NCI-H1694 (cell line): ENCODE results near the gene VIT.
A peak's percentile ranks its signal among the peaks of the same experiment; 100 is the strongest.

Experiments
- DNase-seq: peaks from one replicate; lab custom pipeline; 2025; lab: John Stamatoyannopoulos, UW

VIT gene

GRCh38 chr2:36696533-36696932 lies at the start of gene VIT:
TSS of gene VIT (plus strand) at chr2:36696707. CDS start at chr2:36716371, 19,664 bp downstream.
- DNase-seq, result no peak

GRCh38 chr2:36650031-36650829 lies 46.3 kb upstream of the VIT start:
- DNase-seq, result no peak

GRCh38 chr2:36653155-36653554 lies 43.4 kb upstream of the VIT start:
- DNase-seq, result no peak

- DNase-seq, result no peak
Observed at GRCh38 chr2:36653967-36654694, 42.4 kb upstream of the VIT start.

GRCh38 chr2:36655453-36655852 lies 41.1 kb upstream of the VIT start:
- no peak for DNase-seq

GRCh38 chr2:36657703-36658102 lies 38.8 kb upstream of the VIT start:
- DNase-seq, result no peak

GRCh38 chr2:36658277-36658748 lies 38.2 kb upstream of the VIT start:
- DNase-seq, result no peak

- no peak for DNase-seq
Observed at GRCh38 chr2:36659218-36659617, 37.3 kb upstream of the VIT start.

- DNase-seq, result no peak
Observed at GRCh38 chr2:36659872-36660312, 36.6 kb upstream of the VIT start.

- no peak for DNase-seq
Observed at GRCh38 chr2:36662638-36663037, 33.9 kb upstream of the VIT start.

GRCh38 chr2:36663295-36663694 lies 33.2 kb upstream of the VIT start:
- no peak for DNase-seq

- DNase-seq, result peak; percentile 18
Observed at GRCh38 chr2:36663851-36664695, 32.4 kb upstream of the VIT start.

- no peak for DNase-seq
Observed at GRCh38 chr2:36664696-36665076, 31.8 kb upstream of the VIT start.

GRCh38 chr2:36667931-36668330 lies 28.6 kb upstream of the VIT start:
- no peak for DNase-seq

- DNase-seq, result no peak
Observed at GRCh38 chr2:36670881-36671595, 25.5 kb upstream of the VIT start.

- DNase-seq, result no peak
Observed at GRCh38 chr2:36671731-36672130, 24.8 kb upstream of the VIT start.

GRCh38 chr2:36672199-36672598 lies 24.3 kb upstream of the VIT start:
- no peak for DNase-seq

GRCh38 chr2:36675579-36676282 lies 20.8 kb upstream of the VIT start:
- DNase-seq, result no peak

- DNase-seq, result no peak
Observed at GRCh38 chr2:36676364-36676763, 20.1 kb upstream of the VIT start.

GRCh38 chr2:36677386-36677785 lies 19.1 kb upstream of the VIT start:
- DNase-seq, result no peak

- no peak for DNase-seq
Observed at GRCh38 chr2:36677996-36678605, 18.4 kb upstream of the VIT start.
